Lower lobe of right lung (tissue), 2 donors: ENCODE results near the gene DDX3X. TPM values are rescaled to one million over a fixed set of nuclear protein-coding genes. Genes with fewer than 3 reads are reported as not detected.
"Not testable (repeated sequence)": the region's sequence is repeated elsewhere in the genome, so short reads cannot be mapped to it uniquely, and the experiment has no call there.

Experiments used
- ATAC-seq, 2 donors: fragments of 200-7000 bp; cut with Tn5 transposase; one replicate each; pipeline ENCODE4 v1.9.1; 2020 to 2022; ENCODE audit warnings: mild to moderate bottlenecking in 2 of 2, moderate library complexity in 2 of 2
- DNase-seq: peaks from one replicate; pipeline ENCODE4 v3.0.0-alpha.2; 2020
- H3K27ac ChIP-seq: fragments of 200-600 bp; one replicate; pipeline ENCODE4 v1.8.0; 2022
- H3K27me3 ChIP-seq: fragments of 200-600 bp; one replicate; pipeline ENCODE4 v1.8.0; 2022; ENCODE audit warnings: low read depth
- H3K36me3 ChIP-seq: fragments of 200-600 bp; one replicate; pipeline ENCODE4 v1.8.0; 2022; ENCODE audit warnings: mild to moderate bottlenecking
- H3K4me1 ChIP-seq: fragments of 200-600 bp; one replicate; pipeline ENCODE4 v1.8.0; 2022
- H3K4me3 ChIP-seq: fragments of 200-600 bp; one replicate; pipeline ENCODE4 v1.8.0; 2022; ENCODE audit warnings: mild to moderate bottlenecking
- H3K9me3 ChIP-seq: fragments of 200-600 bp; one replicate; pipeline ENCODE4 v1.8.0; 2022
- CTCF ChIP-seq: fragments of 200-600 bp; IDR thresholded peaks from one replicate; pipeline ENCODE4 v1.8.0; 2022; ENCODE audit warnings: antibody characterized with exemption, mild to moderate bottlenecking
- intact Hi-C: fragments of 100-400 bp; cut with DNase I; formaldehyde crosslinking; loops from one replicate; pipeline ENCODE4 v1.11.0; 2022
- total RNA-seq: library from RNA; stranded (reverse); fragmentation: NEBNext Ultra II Directional; extraction: Animal tissue kit (Norgen Biotek cat#: 25700); gene quantifications from one replicate; pipeline ENCODE4 v1.2.1, GENCODE V29; 2021
- donor health status: DM: no; HTN: yes; CAD: no; lungs with severe emphysema.

Gene DDX3X
- total RNA-seq, 1 donor from 2014 or later: 227 TPM

- no peaks in the 10 kb centered on the region for H3K27me3 ChIP-seq
- intact Hi-C loops: no loop called here
- no peaks in the 10 kb centered on the region for H3K36me3 ChIP-seq
- H3K27ac ChIP-seq: no peak overlapping the region
- TF ChIP-seq CTCF: no peak
- DNase-seq (no peak), ATAC-seq (no peak)
- no peaks in the 10 kb centered on the region for H3K4me1 ChIP-seq
- H3K4me3 ChIP-seq: no peak overlapping the region
- H3K9me3 ChIP-seq: no peaks in the 10 kb centered on the region
Observed at GRCh38 chrX:41386222-41386990, 52.4 kb downstream of the DDX3X start.

- no peak for TF ChIP-seq CTCF
- intact Hi-C loops: no loop called here
- ATAC-seq: no peak
Observed at GRCh38 chrX:41388543-41388942, 54.6 kb downstream of the DDX3X start.

GRCh38 chrX:41389311-41389888 is 55.4 kb downstream of the DDX3X start:
- Histone ChIP-seq H3K36me3 (no peaks in the 10 kb centered on the region), H3K27ac (no peak overlapping the region), H3K27me3 (no peaks in the 10 kb centered on the region), H3K4me1 (no peaks in the 10 kb centered on the region), H3K4me3 (no peak overlapping the region), H3K9me3 (no peaks in the 10 kb centered on the region)
- no peak for TF ChIP-seq CTCF
- no peak for ATAC-seq
- DNase-seq: no peak
- intact Hi-C loops: no loop called here

More at GRCh38 chrX:41388543-41388942, 54.6 kb downstream of the DDX3X start:
- Histone ChIP-seq H3K9me3 (no peaks in the 10 kb centered on the region), H3K27ac (no peak overlapping the region), H3K4me3 (no peak overlapping the region), H3K4me1 (no peaks in the 10 kb centered on the region), H3K27me3 (no peaks in the 10 kb centered on the region), H3K36me3 (no peaks in the 10 kb centered on the region)
- DNase-seq: no peak

- DNase-seq, intact Hi-C loops, H3K27me3 ChIP-seq, H3K4me1 ChIP-seq, H3K27ac ChIP-seq, H3K4me3 ChIP-seq, ATAC-seq, H3K9me3 ChIP-seq, H3K36me3 ChIP-seq: not testable (repeated sequence)
Observed at GRCh38 chrX:41390576-41390975, 56.6 kb downstream of the DDX3X start.

- Histone ChIP-seq H3K27ac (no peak overlapping the region), H3K4me1 (no peaks in the 10 kb centered on the region), H3K36me3 (no peaks in the 10 kb centered on the region), H3K27me3 (no peaks in the 10 kb centered on the region), H3K4me3 (no peak overlapping the region), H3K9me3 (no peaks in the 10 kb centered on the region)
- peak; percentile 29 to 41 for ATAC-seq
- intact Hi-C loops: no loop called here
- peak; percentile 47 for DNase-seq
- no peak for TF ChIP-seq CTCF
Observed at GRCh38 chrX:41391606-41392005, 57.6 kb downstream of the DDX3X start.

GRCh38 chrX:41394293-41394692 is 60.3 kb downstream of the DDX3X start:
- H3K27ac ChIP-seq: no peak overlapping the region
- ATAC-seq (no peak), DNase-seq (no peak)
- no peaks in the 10 kb centered on the region for H3K9me3 ChIP-seq
- TF ChIP-seq CTCF: no peak
- no peaks in the 10 kb centered on the region for H3K36me3 ChIP-seq
- intact Hi-C loops: no loop called here
- no peak overlapping the region for H3K4me3 ChIP-seq
- no peaks in the 10 kb centered on the region for H3K27me3 ChIP-seq
- H3K4me1 ChIP-seq: no peaks in the 10 kb centered on the region
